Muscle layer of colon (tissue), 2 donors: Measurements from ENCODE around the gene TNFSF9.
"Not testable (repeated sequence)": the region's sequence is repeated elsewhere in the genome, so short reads cannot be mapped to it uniquely, and the experiment has no call there.

Experiments
- H3K27ac ChIP-seq: one replicate; pipeline ENCODE4 v1.7.0; 2013; ENCODE audit warnings: low read depth, mild to moderate bottlenecking, low read length, moderate library complexity
- H3K27me3 ChIP-seq, 2 donors: one replicate each; pipeline ENCODE4 v1.7.0; 2013; ENCODE audit warnings: low read length in 2 of 2, mild to moderate bottlenecking in 2 of 2; ENCODE audit not compliant: insufficient read depth in 2 of 2, control insufficient read depth in 1 of 2
- H3K36me3 ChIP-seq: one replicate; pipeline ENCODE4 v1.7.0; 2013; ENCODE audit warnings: mild to moderate bottlenecking, low read length; ENCODE audit not compliant: insufficient read depth
- H3K4me1 ChIP-seq: one replicate; pipeline ENCODE4 v1.7.0; 2013; ENCODE audit warnings: mild to moderate bottlenecking, low read length; ENCODE audit not compliant: insufficient read depth
- H3K4me3 ChIP-seq, 2 donors: one replicate each; pipeline ENCODE4 v1.7.0; 2013; ENCODE audit warnings: low read length in 2 of 2, low read depth in 1 of 2, mild to moderate bottlenecking in 1 of 2, moderate library complexity in 1 of 2
- H3K9ac ChIP-seq: one replicate; pipeline ENCODE4 v1.7.0; 2013; ENCODE audit warnings: low read length
- H3K9me3 ChIP-seq: one replicate; pipeline ENCODE4 v1.7.0; 2013; ENCODE audit warnings: mild to moderate bottlenecking, low read length
- donor health status: abdominal sarcoma.
- donor health status: Adenocarcinoma of cecum.

The TNFSF9 gene

GRCh38 chr19:6539514-6539913, 8.7 kb downstream of the TNFSF9 start:
- H3K9me3 ChIP-seq = no peaks in the 10 kb centered on the region
- no peak overlapping the region for H3K9ac ChIP-seq
- peaks cover 0 to 4% of the 10 kb centered on the region in 2 donors for H3K27me3 ChIP-seq
- no peak overlapping the region for H3K4me3 ChIP-seq
- H3K27ac ChIP-seq = no peak overlapping the region
- H3K36me3 ChIP-seq = no peaks in the 10 kb centered on the region
- no peaks in the 10 kb centered on the region for H3K4me1 ChIP-seq

GRCh38 chr19:6540918-6541689, 10.3 kb downstream of the TNFSF9 start:
- no peaks in the 10 kb centered on the region for H3K9me3 ChIP-seq
- no peaks in the 10 kb centered on the region for H3K36me3 ChIP-seq
- no peaks in the 10 kb centered on the region for H3K4me1 ChIP-seq
- no peak overlapping the region for H3K4me3 ChIP-seq
- H3K9ac ChIP-seq = no peak overlapping the region
- H3K27me3 ChIP-seq = no peaks in the 10 kb centered on the region
- no peak overlapping the region for H3K27ac ChIP-seq

GRCh38 chr19:6543866-6544347, 13.1 kb downstream of the TNFSF9 start:
- no peak overlapping the region for H3K27ac ChIP-seq
- no peaks in the 10 kb centered on the region for H3K36me3 ChIP-seq
- no peaks in the 10 kb centered on the region for H3K4me1 ChIP-seq
- no peak overlapping the region for H3K4me3 ChIP-seq
- H3K9ac ChIP-seq = no peak overlapping the region
- no peaks in the 10 kb centered on the region for H3K9me3 ChIP-seq
- H3K27me3 ChIP-seq = no peaks in the 10 kb centered on the region

GRCh38 chr19:6550679-6551078, 19.9 kb downstream of the TNFSF9 start:
- not testable (repeated sequence) for H3K9ac ChIP-seq, H3K9me3 ChIP-seq, H3K27me3 ChIP-seq, H3K27ac ChIP-seq, H3K4me1 ChIP-seq, H3K36me3 ChIP-seq, H3K4me3 ChIP-seq

GRCh38 chr19:6551091-6551490, 20.3 kb downstream of the TNFSF9 start:
- no peaks in the 10 kb centered on the region for H3K36me3 ChIP-seq
- H3K27me3 ChIP-seq = peaks cover 0 to 8% of the 10 kb centered on the region in 2 donors
- no peaks in the 10 kb centered on the region for H3K4me1 ChIP-seq
- H3K27ac ChIP-seq = no peak overlapping the region
- H3K9me3 ChIP-seq = no peaks in the 10 kb centered on the region
- no peak overlapping the region for H3K9ac ChIP-seq
- H3K4me3 ChIP-seq = no peak overlapping the region

- H3K27ac ChIP-seq = no peak overlapping the region
- no peak overlapping the region for H3K9ac ChIP-seq
- no peaks in the 10 kb centered on the region for H3K4me1 ChIP-seq
- H3K4me3 ChIP-seq = no peak overlapping the region
- H3K9me3 ChIP-seq = no peaks in the 10 kb centered on the region
- H3K36me3 ChIP-seq = no peaks in the 10 kb centered on the region
- H3K27me3 ChIP-seq = peaks cover 0 to 8% of the 10 kb centered on the region in 2 donors
These were observed 21.0 kb downstream of the TNFSF9 start for GRCh38 chr19:6551607-6552450.

- H3K9ac ChIP-seq = no peak overlapping the region
- peaks cover 0 to 8% of the 10 kb centered on the region in 2 donors for H3K27me3 ChIP-seq
- no peaks in the 10 kb centered on the region for H3K4me1 ChIP-seq
- no peaks in the 10 kb centered on the region for H3K36me3 ChIP-seq
- H3K4me3 ChIP-seq = no peak overlapping the region
- H3K27ac ChIP-seq = no peak overlapping the region
- H3K9me3 ChIP-seq = no peaks in the 10 kb centered on the region
These were observed 25.2 kb downstream of the TNFSF9 start for GRCh38 chr19:6556043-6556449.

GRCh38 chr19:6556480-6557195, 25.8 kb downstream of the TNFSF9 start:
- H3K27me3 ChIP-seq = peaks cover 0 to 4% of the 10 kb centered on the region in 2 donors
- H3K4me1 ChIP-seq = no peaks in the 10 kb centered on the region

GRCh38 chr19:6562437-6562836, 31.6 kb downstream of the TNFSF9 start:
- H3K9ac ChIP-seq, H3K4me1 ChIP-seq, H3K4me3 ChIP-seq, H3K27ac ChIP-seq, H3K9me3 ChIP-seq, H3K36me3 ChIP-seq, H3K27me3 ChIP-seq: not testable (repeated sequence)

More at GRCh38 chr19:6556480-6557195, 25.8 kb downstream of the TNFSF9 start:
- H3K36me3 ChIP-seq = no peaks in the 10 kb centered on the region
- H3K27ac ChIP-seq = no peak overlapping the region
- no peak overlapping the region for H3K9ac ChIP-seq
- H3K4me3 ChIP-seq = no peak overlapping the region
- no peaks in the 10 kb centered on the region for H3K9me3 ChIP-seq

- no peaks in the 10 kb centered on the region for H3K4me1 ChIP-seq
- H3K4me3 ChIP-seq = no peak overlapping the region
- H3K9ac ChIP-seq = no peak overlapping the region
- no peaks in the 10 kb centered on the region for H3K36me3 ChIP-seq
- H3K27me3 ChIP-seq = no peaks in the 10 kb centered on the region
- H3K27ac ChIP-seq = no peak overlapping the region
- no peaks in the 10 kb centered on the region for H3K9me3 ChIP-seq
These were observed 33.6 kb downstream of the TNFSF9 start for GRCh38 chr19:6564393-6564792.

GRCh38 chr19:6566727-6567126, 35.9 kb downstream of the TNFSF9 start:
- not testable (repeated sequence) for H3K4me1 ChIP-seq, H3K9ac ChIP-seq, H3K36me3 ChIP-seq, H3K4me3 ChIP-seq, H3K9me3 ChIP-seq, H3K27me3 ChIP-seq, H3K27ac ChIP-seq
